ENCODE data around the gene ZNF785.
"Not testable (repeated sequence)": the region's sequence is repeated elsewhere in the genome, so short reads cannot be mapped to it uniquely, and the experiment has no call there.

ZNF785 gene

GRCh38 chr16:30602616-30603277, 17.2 kb upstream of the ZNF785 start:
- no peak for DNase-seq (ENCODE audit: low read depth)

- no peak for DNase-seq (ENCODE audit: low read depth)
Measured at GRCh38 chr16:30601966-30602365, 16.5 kb upstream of the ZNF785 start.

GRCh38 chr16:30600929-30601328, 15.4 kb upstream of the ZNF785 start:
- no peak for DNase-seq (ENCODE audit: low read depth)

- DNase-seq (ENCODE audit: low read depth), result no peak
Measured at GRCh38 chr16:30600215-30600614, 14.7 kb upstream of the ZNF785 start.

- no peak for DNase-seq (ENCODE audit: low read depth)
Measured at GRCh38 chr16:30592871-30593270, 7.4 kb upstream of the ZNF785 start.

- not testable (repeated sequence) for DNase-seq (ENCODE audit: low read depth)
Measured at GRCh38 chr16:30590869-30591268, 5.4 kb upstream of the ZNF785 start.

GRCh38 chr16:30589582-30589981, 4.1 kb upstream of the ZNF785 start:
- DNase-seq (ENCODE audit: low read depth), result not testable (repeated sequence)

GRCh38 chr16:30588651-30589050, 3.2 kb upstream of the ZNF785 start:
- DNase-seq (ENCODE audit: low read depth), result no peak

- no peak for DNase-seq (ENCODE audit: low read depth)
Measured at GRCh38 chr16:30585022-30585399, 486 bp downstream of the ZNF785 start.

GRCh38 chr16:30582611-30583340, 2.7 kb downstream of the ZNF785 start:
- no peak for DNase-seq (ENCODE audit: low read depth)

- DNase-seq (ENCODE audit: low read depth), result no peak
Measured at GRCh38 chr16:30581457-30581856, 4.0 kb downstream of the ZNF785 start.

GRCh38 chr16:30574678-30575077, 10.8 kb downstream of the ZNF785 start:
- DNase-seq (ENCODE audit: low read depth), result no peak

- peak; percentile 86 for DNase-seq (ENCODE audit: low read depth)
Measured at GRCh38 chr16:30571445-30572322, 13.8 kb downstream of the ZNF785 start, which contains the start of gene ZNF688. TSS of gene ZNF688 (minus strand) at chr16:30571714. CDS start at chr16:30571629, 85 bp downstream.

GRCh38 chr16:30570636-30571444, 14.7 kb downstream of the ZNF785 start:
- no peak for DNase-seq (ENCODE audit: low read depth)

- DNase-seq (ENCODE audit: low read depth), result no peak
Measured at GRCh38 chr16:30569746-30570635, 15.5 kb downstream of the ZNF785 start.

GRCh38 chr16:30569281-30569680, 16.2 kb downstream of the ZNF785 start:
- DNase-seq (ENCODE audit: low read depth), result no peak

- no peak for DNase-seq (ENCODE audit: low read depth)
Measured at GRCh38 chr16:30567991-30568638, 17.4 kb downstream of the ZNF785 start.

GRCh38 chr16:30567160-30567990, 18.1 kb downstream of the ZNF785 start:
- DNase-seq (ENCODE audit: low read depth), result peak; percentile 65

GRCh38 chr16:30566531-30566930, 19.0 kb downstream of the ZNF785 start:
- DNase-seq (ENCODE audit: low read depth), result no peak
